ENCODE measurements around the gene SKIL.

- TF ChIP-seq CTCF (IDR thresholded peaks at IDR 0.05; ENCODE audit: low read length) (no peak), EZH2 (optimal IDR thresholded peaks at IDR 0.05; ENCODE audit: low read depth, low read length) (no peak), EZH2phosphoT487 (IDR thresholded peaks at IDR 0.05; ENCODE audit: low read length) (no peak)
Measured at GRCh38 chr3:170361711-170362110, 4.2 kb downstream of the SKIL start.

Measured in MM.1S (cell line).